Middle frontal gyrus (tissue), 1 donor: ENCODE data around the gene ATP9B.

Source experiments
- DNase-seq: peaks from one replicate; pipeline ENCODE4 v3.0.0-alpha.2; 2015; ENCODE audit warnings: low spot score; ENCODE audit errors: extremely low spot score

ATP9B gene

GRCh38 chr18:79395761-79396404, 326.7 kb downstream of the ATP9B start, which contains the start of gene NFATC1:
NFATC1 (plus strand) TSS chr18:79395930; CDS start chr18:79396225, 295 bp downstream.
- no peak for DNase-seq

- DNase-seq, result no peak
These were observed 327.4 kb downstream of the ATP9B start for GRCh38 chr18:79396431-79397246.

GRCh38 chr18:79397247-79397829, 328.1 kb downstream of the ATP9B start:
- no peak for DNase-seq

GRCh38 chr18:79397830-79398761, 328.9 kb downstream of the ATP9B start:
- DNase-seq, result no peak

GRCh38 chr18:79399275-79400081, 330.3 kb downstream of the ATP9B start:
- no peak for DNase-seq

GRCh38 chr18:79400091-79400590, 330.9 kb downstream of the ATP9B start:
- DNase-seq, result no peak

GRCh38 chr18:79400591-79401381, 331.6 kb downstream of the ATP9B start:
- no peak for DNase-seq

- no peak for DNase-seq
These were observed 332.5 kb downstream of the ATP9B start for GRCh38 chr18:79401494-79402208.

- no peak for DNase-seq
These were observed 333.0 kb downstream of the ATP9B start for GRCh38 chr18:79402209-79402576.

- DNase-seq, result no peak
These were observed 334.0 kb downstream of the ATP9B start for GRCh38 chr18:79402977-79403722.

GRCh38 chr18:79403723-79404566, 334.8 kb downstream of the ATP9B start:
- DNase-seq, result no peak

- no peak for DNase-seq
These were observed 335.3 kb downstream of the ATP9B start for GRCh38 chr18:79404567-79404910.

GRCh38 chr18:79405019-79405780, 336.0 kb downstream of the ATP9B start:
- no peak for DNase-seq

- DNase-seq, result no peak
These were observed 336.8 kb downstream of the ATP9B start for GRCh38 chr18:79405781-79406575.

- no peak for DNase-seq
These were observed 337.5 kb downstream of the ATP9B start for GRCh38 chr18:79406708-79407107.

GRCh38 chr18:79409313-79409712, 340.1 kb downstream of the ATP9B start:
- no peak for DNase-seq
